IPS-NIHi11 (cell line): Measurements from ENCODE around the gene TLK2.

Source experiments
- DNase-seq: peaks from one replicate; pipeline ENCODE4 v3.0.0; 2012; ENCODE audit warnings: mixed read lengths, low spot score

TLK2 gene

GRCh38 chr17:62628831-62629555 is 150.4 kb downstream of the TLK2 start:
- DNase-seq = peak; percentile 52

GRCh38 chr17:62629556-62630364 is 151.1 kb downstream of the TLK2 start:
- no peak for DNase-seq

DNA sequence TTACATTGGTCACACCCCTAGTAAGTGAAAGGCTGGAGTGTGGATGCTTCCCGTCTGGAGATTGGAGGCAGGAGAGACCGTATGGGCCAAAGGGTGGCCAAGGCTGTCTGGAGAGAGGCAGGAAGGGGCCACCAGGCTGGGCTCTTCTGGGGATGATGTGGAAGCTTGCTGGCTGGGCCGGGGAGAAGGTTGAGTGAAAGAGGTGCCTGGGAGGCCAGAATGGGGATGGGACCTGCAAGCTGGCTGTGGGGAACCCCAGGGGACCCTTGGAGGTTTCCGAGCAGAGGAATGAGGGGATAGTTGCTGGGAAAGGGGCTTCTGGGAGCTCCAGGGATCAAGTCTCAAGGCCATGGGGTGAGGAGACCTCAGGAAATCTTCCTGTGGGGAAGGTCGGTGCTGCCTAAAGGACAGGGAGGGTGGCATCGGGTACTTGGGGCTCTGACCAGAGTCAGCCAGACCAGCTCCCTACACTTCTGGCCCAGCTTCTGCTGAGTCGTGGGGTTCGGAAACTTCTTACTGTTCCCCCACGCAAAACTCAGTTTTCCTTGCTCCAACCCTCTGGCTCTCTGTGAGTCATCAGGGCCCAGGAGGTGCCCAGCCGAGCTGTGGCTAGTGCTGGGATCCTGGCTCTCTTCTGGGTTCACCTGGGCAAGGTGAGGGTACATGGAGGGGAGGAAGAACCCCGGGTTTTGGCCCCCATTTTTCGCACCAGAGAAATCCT is 151.9 kb downstream of the TLK2 start:
- DNase-seq = no peak

- DNase-seq = no peak
These were observed 152.7 kb downstream of the TLK2 start for GRCh38 chr17:62631086-62631935.

GRCh38 chr17:62631936-62632924 is 153.6 kb downstream of the TLK2 start:
- DNase-seq = no peak

GRCh38 chr17:62637809-62638208 is 159.2 kb downstream of the TLK2 start:
- no peak for DNase-seq

- no peak for DNase-seq
These were observed 162.5 kb downstream of the TLK2 start for GRCh38 chr17:62641153-62641552.

- DNase-seq = no peak
These were observed 163.3 kb downstream of the TLK2 start for GRCh38 chr17:62641951-62642350.

GRCh38 chr17:62643496-62643895 is 164.9 kb downstream of the TLK2 start:
- DNase-seq = no peak

- peak; percentile 66 for DNase-seq
These were observed 166.0 kb downstream of the TLK2 start for GRCh38 chr17:62644487-62645173.

- DNase-seq = no peak
These were observed 169.8 kb downstream of the TLK2 start for GRCh38 chr17:62648251-62648955.

DNA sequence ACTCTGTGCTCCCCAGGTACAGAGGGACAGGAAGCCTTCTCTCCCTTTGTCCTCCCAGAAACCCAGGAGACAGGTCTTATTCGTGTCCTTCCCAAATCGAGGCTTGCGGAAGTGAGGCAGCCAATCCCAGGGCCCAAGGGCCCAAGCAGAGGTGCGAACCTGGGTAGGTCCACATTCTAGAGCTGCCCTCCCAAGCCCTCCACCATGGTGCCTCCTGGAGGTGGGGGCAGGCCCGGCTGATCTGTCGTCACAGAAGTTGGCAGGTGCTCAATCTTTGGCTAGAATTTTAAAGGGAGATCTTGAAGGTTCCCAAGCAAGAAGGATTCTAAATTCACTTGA is 170.3 kb downstream of the TLK2 start:
- DNase-seq = no peak

GRCh38 chr17:62649570-62649969 is 170.9 kb downstream of the TLK2 start:
- DNase-seq = no peak

DNA sequence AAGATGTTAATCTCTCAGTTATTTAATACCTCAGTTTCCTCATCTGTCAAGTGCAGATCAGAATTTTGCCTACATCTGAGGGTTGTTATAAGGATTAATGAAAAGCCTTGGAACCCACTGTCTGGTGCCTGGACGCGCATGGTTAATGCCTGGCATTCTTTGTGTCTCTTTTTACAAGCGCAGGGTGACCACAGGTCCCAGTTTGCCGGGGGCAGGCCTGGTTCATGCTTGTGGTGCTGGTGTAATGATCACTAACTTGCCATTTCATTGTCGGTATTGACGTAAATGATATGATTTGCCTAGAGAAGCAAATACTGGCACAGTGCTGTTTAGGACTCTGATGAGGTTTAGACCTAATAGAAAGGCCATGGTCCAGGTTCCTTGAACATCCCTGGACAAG is 172.0 kb downstream of the TLK2 start:
- DNase-seq = no peak

GRCh38 chr17:62652251-62653001 is 173.8 kb downstream of the TLK2 start:
- peak; percentile 62 for DNase-seq

- DNase-seq = peak; percentile 89
These were observed 174.6 kb downstream of the TLK2 start for GRCh38 chr17:62653002-62653825.

DNA sequence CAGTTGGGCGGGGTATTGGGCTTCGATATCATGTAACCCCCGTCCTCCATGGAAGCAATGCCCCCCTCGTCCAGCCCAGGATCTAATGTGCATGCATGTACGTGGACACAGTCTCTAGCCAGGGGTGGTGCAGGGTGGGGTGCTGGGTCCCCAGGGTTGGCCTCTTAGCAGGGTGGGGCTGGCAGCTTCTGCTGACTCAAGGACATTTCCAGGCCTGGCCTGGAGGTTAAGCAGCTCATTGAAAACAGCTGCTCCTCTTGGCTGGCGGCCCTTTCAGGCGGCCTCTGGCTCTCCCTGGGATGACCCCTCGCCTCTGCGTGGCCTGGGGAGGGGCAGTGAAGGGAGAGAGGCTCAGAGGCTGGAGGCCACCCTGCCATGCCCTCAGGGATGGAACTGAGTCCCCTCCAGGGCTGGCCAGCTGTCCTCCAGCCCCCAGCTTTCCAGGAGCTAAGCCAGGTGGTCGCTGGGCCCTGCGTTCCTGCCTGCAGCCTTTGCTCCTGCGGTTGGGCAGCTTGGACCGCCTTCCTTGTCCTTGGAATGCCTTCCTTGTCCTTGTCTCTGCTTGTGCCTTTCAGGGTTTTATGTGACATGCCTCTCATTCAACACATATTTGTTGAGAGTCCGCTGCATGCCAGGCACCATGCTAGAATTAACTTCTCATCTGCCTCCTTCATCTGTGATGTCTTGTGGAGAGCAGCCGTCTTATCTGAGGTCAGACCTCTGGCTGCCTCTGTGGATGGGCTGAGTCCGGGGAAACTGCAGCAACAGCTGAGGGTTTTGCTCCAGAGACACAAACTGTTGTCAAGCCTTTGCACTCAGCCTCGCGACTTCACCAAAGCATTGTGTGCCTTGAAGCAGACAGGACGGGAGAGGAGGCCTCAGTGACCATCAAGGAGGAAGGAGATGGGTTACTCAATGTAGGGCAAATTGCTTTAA is 175.5 kb downstream of the TLK2 start:
- DNase-seq = no peak
